CD4-positive, CD25-positive, alpha-beta regulatory T cell (primary cell): Measurements from ENCODE around the gene TPO. TPM values are rescaled to one million over a fixed set of nuclear protein-coding genes. Genes with fewer than 3 reads are reported as not detected.

ENCODE experiments used
- ATAC-seq, 2 donors: fragments of 150-1000 bp; cut with Tn5 transposase; one replicate each; pipeline ENCODE4 v1.10.0; 2021; ENCODE audit warnings: low read depth in 2 of 2, moderate number of reproducible peaks in 2 of 2, moderate library complexity in 1 of 2
- DNase-seq, 3 donors: peaks; one replicate each; pipeline versions ENCODE4 v3.0.0 to v3.0.0-alpha.2; 2012 to 2022; ENCODE audit warnings: mixed read lengths in 1 of 3
- H3K27ac ChIP-seq: one replicate; pipeline ENCODE4 v1.7.0; 2013; ENCODE audit warnings: mild to moderate bottlenecking, low read length; ENCODE audit not compliant: insufficient read depth, poor library complexity, severe bottlenecking
- H3K27me3 ChIP-seq: one replicate; pipeline ENCODE4 v1.7.0; 2013; ENCODE audit warnings: low read length; ENCODE audit not compliant: control insufficient read depth, insufficient read depth
- H3K36me3 ChIP-seq: one replicate; pipeline ENCODE4 v1.7.0; 2013; ENCODE audit warnings: mild to moderate bottlenecking, low read length, moderate library complexity; ENCODE audit not compliant: control insufficient read depth, insufficient read depth
- H3K4me1 ChIP-seq: 2 replicates; pipeline ENCODE4 v1.7.0; 2013; ENCODE audit warnings: mild to moderate bottlenecking, low read length; ENCODE audit not compliant: insufficient read depth, control insufficient read depth, poor library complexity, severe bottlenecking
- H3K4me3 ChIP-seq: one replicate; pipeline ENCODE4 v1.7.0; 2013; ENCODE audit warnings: low read depth, mild to moderate bottlenecking, low read length, moderate library complexity
- H3K9me3 ChIP-seq, 2 experiments: 1 replicate in 1 of 2; 2 replicates in 1 of 2; pipeline ENCODE4 v1.7.0; 2013; ENCODE audit warnings: low read length in 2 of 2, mild to moderate bottlenecking in 1 of 2, moderate library complexity in 1 of 2; ENCODE audit not compliant: control insufficient read depth in 2 of 2
- H3K27ac Mint-ChIP-seq, 3 donors: one replicate each; pipeline ENCODE4 v1.8.0; 2020 to 2022; ENCODE audit warnings: mild to moderate bottlenecking in 3 of 3, mixed read lengths in 3 of 3, moderate library complexity in 2 of 3
- H3K27me3 Mint-ChIP-seq: one replicate; pipeline ENCODE4 v1.8.0; 2022; ENCODE audit warnings: mild to moderate bottlenecking, mixed read lengths
- H3K36me3 Mint-ChIP-seq: one replicate; pipeline ENCODE4 v1.8.0; 2020; ENCODE audit warnings: mixed read lengths
- H3K4me1 Mint-ChIP-seq, 4 donors: one replicate each; pipeline ENCODE4 v1.8.0; 2020 to 2022; ENCODE audit warnings: mixed read lengths in 4 of 4, mild to moderate bottlenecking in 1 of 4
- H3K4me3 Mint-ChIP-seq, 4 donors: one replicate each; pipeline ENCODE4 v1.8.0; 2020 to 2022; ENCODE audit warnings: mild to moderate bottlenecking in 4 of 4, mixed read lengths in 4 of 4, moderate library complexity in 3 of 4
- H3K9me3 Mint-ChIP-seq, 7 donors: one replicate each; pipeline ENCODE4 v1.8.0; 2020 to 2022; ENCODE audit warnings: mixed read lengths in 7 of 7, mild to moderate bottlenecking in 3 of 7, moderate library complexity in 2 of 7
- polyA plus RNA-seq, 4 donors: library from polyadenylated mRNA; unstranded; fragments of 300-500 nt; fragmentation: Illumina TruSeq; gene quantifications; one replicate each; pipeline ENCODE4 v1.2.3, GENCODE V29; 2021
- total RNA-seq: library from RNA; stranded (reverse); gene quantifications from one replicate; pipeline ENCODE4 v1.2.3, GENCODE V29; 2022

TPO gene
- total and polyA plus RNA-seq, 5 donors from 2014 or later = 0.27 to 1.5 (median 0.57) TPM

DNA sequence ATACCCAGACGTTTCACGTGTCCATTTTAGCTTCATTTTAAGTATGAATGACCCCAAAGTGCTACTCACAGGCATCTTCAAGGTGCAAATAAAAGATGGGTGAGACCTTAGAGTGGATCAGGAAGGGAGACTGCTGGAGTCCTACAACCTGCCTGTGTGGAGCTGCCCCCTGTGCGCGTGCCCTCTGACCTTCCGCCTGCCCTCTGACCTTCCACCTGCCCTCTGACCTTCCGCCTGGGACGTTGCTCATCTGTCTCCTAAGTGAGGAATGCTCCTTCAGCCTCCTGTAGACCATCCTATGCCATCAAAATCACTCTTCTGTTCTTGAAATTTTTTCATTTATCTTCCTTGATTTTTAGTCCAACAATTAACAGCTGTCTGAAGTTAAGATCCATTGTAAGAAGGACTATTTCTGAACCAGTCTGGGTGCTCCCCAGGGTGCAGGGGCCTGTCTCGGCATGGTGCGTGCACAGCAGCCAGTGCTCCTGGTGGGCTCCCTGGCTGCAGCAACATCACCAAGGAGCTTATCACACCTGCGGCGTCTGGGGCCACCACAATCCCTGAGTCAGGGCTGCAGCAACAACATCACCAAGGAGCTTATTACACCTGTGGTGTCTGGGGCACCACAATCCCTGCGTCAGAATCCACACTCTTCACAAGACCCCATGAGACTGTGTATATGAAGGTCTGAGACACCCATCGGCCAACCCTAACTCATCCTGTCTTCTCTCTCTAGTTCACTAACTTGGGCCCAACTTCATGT lies 86.0 kb downstream of the TPO start:
- Mint-ChIP-seq H3K4me1 (no peaks in the 10 kb centered on the region), H3K36me3 (no peaks in the 10 kb centered on the region), H3K4me3 (no peak overlapping the region), H3K27me3 (no peaks in the 10 kb centered on the region), H3K9me3 (peaks cover 0 to 2% (median 0%) of the 10 kb centered on the region in 7 donors), H3K27ac (peak overlapping the region in 1 of 3 donors; percentile 33)
- Histone ChIP-seq H3K9me3 (no peaks in the 10 kb centered on the region), H3K36me3 (no peaks in the 10 kb centered on the region), H3K4me1 (no peaks in the 10 kb centered on the region), H3K27me3 (no peaks in the 10 kb centered on the region), H3K27ac (no peak overlapping the region), H3K4me3 (no peak overlapping the region)
- ATAC-seq (no peak), DNase-seq (no peak)

- H3K9me3 ChIP-seq = no peaks in the 10 kb centered on the region
- H3K36me3 ChIP-seq = no peaks in the 10 kb centered on the region
- Mint-ChIP-seq H3K27me3 (no peaks in the 10 kb centered on the region), H3K4me1 (no peaks in the 10 kb centered on the region), H3K36me3 (no peaks in the 10 kb centered on the region), H3K9me3 (no peaks in the 10 kb centered on the region), H3K4me3 (no peak overlapping the region), H3K27ac (no peak overlapping the region)
- no peak overlapping the region for H3K27ac ChIP-seq
- no peak for DNase-seq
- no peak overlapping the region for H3K4me3 ChIP-seq
- ATAC-seq = no peak
- H3K4me1 ChIP-seq = no peaks in the 10 kb centered on the region
- H3K27me3 ChIP-seq = no peaks in the 10 kb centered on the region
These were observed 88.0 kb downstream of the TPO start for GRCh38 chr2:1501038-1501851.

DNA sequence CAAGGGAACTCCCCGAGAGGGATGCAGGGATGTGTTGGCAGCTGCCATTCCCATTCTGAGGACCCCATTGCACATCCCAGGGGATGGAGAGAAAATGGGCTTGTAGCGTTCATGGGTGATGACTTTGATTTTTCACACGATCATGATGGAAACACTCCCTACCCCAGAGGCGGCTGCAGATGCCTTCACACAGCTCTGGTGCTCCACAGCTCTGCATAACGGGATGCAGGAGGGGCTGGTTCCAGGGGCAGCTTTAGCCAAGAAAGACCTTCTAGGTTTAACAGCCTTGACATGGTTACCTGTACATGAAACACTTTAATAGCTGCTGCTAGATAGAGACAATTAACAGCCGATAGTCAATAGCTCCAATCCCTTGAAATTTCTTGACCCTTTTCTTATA lies 88.7 kb downstream of the TPO start:
- Mint-ChIP-seq H3K4me1 (no peaks in the 10 kb centered on the region), H3K27ac (no peak overlapping the region), H3K27me3 (no peaks in the 10 kb centered on the region), H3K4me3 (no peak overlapping the region), H3K9me3 (no peaks in the 10 kb centered on the region), H3K36me3 (no peaks in the 10 kb centered on the region)
- Histone ChIP-seq H3K27ac (no peak overlapping the region), H3K9me3 (no peaks in the 10 kb centered on the region), H3K36me3 (no peaks in the 10 kb centered on the region), H3K4me1 (no peaks in the 10 kb centered on the region), H3K4me3 (no peak overlapping the region), H3K27me3 (no peaks in the 10 kb centered on the region)
- ATAC-seq (no peak), DNase-seq (no peak)

- no peaks in the 10 kb centered on the region for H3K36me3 Mint-ChIP-seq
- no peaks in the 10 kb centered on the region for H3K4me1 Mint-ChIP-seq
- no peaks in the 10 kb centered on the region for H3K9me3 Mint-ChIP-seq
- no peak overlapping the region for H3K27ac ChIP-seq
- no peaks in the 10 kb centered on the region for H3K27me3 Mint-ChIP-seq
- no peak overlapping the region for H3K4me3 ChIP-seq
- no peaks in the 10 kb centered on the region for H3K4me1 ChIP-seq
- DNase-seq (no peak), ATAC-seq (no peak)
- H3K4me3 Mint-ChIP-seq = no peak overlapping the region
- H3K36me3 ChIP-seq = no peaks in the 10 kb centered on the region
- H3K9me3 ChIP-seq = no peaks in the 10 kb centered on the region
- no peaks in the 10 kb centered on the region for H3K27me3 ChIP-seq
- H3K27ac Mint-ChIP-seq = no peak overlapping the region
These were observed 89.6 kb downstream of the TPO start for GRCh38 chr2:1502891-1503304.

DNA sequence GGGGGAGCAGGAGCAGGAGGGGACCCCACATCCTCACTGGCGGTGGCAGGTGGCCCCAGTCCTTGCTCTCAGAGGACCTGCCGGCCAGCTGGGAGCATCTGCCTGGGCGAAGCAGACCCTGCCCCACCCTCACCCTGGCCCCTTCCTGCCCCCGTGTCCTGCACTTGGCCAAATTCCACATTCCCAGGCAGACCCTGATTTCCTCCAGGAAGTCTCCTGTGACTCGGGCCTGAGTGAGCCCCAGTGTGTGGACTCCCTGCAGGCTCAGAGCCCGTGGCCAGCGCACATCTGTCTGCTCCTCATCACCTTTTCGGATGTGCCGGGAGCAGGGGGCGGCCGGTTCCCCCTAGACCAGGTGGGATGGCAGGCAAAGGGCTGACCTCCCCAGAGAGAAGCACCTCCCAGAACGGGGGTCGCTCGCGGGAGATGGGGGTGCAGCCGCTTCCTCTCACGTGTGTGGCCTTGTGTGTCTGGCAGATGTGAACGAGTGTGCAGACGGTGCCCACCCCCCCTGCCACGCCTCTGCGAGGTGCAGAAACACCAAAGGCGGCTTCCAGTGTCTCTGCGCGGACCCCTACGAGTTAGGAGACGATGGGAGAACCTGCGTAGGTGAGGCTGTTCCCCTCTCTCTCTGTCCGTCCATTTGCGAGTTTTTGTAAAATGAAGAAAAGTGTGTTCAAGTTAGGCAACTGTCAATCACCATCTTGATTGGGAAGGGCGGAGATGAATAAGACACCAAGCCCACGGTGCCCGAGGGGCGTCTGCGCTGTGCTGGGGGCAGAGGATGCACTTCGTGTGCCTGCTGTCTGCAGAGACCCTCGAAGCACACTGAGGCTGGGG lies 90.4 kb downstream of the TPO start:
- Histone ChIP-seq H3K27ac (no peak overlapping the region), H3K4me1 (no peaks in the 10 kb centered on the region), H3K27me3 (no peaks in the 10 kb centered on the region), H3K4me3 (no peak overlapping the region), H3K9me3 (no peaks in the 10 kb centered on the region), H3K36me3 (no peaks in the 10 kb centered on the region)
- H3K36me3 Mint-ChIP-seq = no peaks in the 10 kb centered on the region
- no peak for ATAC-seq
- no peak overlapping the region for H3K27ac Mint-ChIP-seq
- H3K9me3 Mint-ChIP-seq = peaks cover 0 to 2% (median 0%) of the 10 kb centered on the region in 7 donors
- no peak for DNase-seq
- H3K4me3 Mint-ChIP-seq = no peak overlapping the region
- H3K4me1 Mint-ChIP-seq = peaks cover 0 to 1% (median 0%) of the 10 kb centered on the region in 4 donors
- no peaks in the 10 kb centered on the region for H3K27me3 Mint-ChIP-seq

GRCh38 chr2:1504311-1504750 lies 91.1 kb downstream of the TPO start:
- Histone ChIP-seq H3K27me3 (no peaks in the 10 kb centered on the region), H3K4me1 (no peaks in the 10 kb centered on the region), H3K4me3 (no peak overlapping the region), H3K27ac (no peak overlapping the region), H3K36me3 (no peaks in the 10 kb centered on the region), H3K9me3 (no peaks in the 10 kb centered on the region)
- no peak for DNase-seq
- Mint-ChIP-seq H3K9me3 (peaks cover 0 to 2% (median 0%) of the 10 kb centered on the region in 7 donors), H3K4me1 (peaks cover 0 to 8% (median 2%) of the 10 kb centered on the region in 4 donors), H3K36me3 (no peaks in the 10 kb centered on the region), H3K27ac (no peak overlapping the region), H3K27me3 (no peaks in the 10 kb centered on the region), H3K4me3 (no peak overlapping the region)
- no peak for ATAC-seq

DNA sequence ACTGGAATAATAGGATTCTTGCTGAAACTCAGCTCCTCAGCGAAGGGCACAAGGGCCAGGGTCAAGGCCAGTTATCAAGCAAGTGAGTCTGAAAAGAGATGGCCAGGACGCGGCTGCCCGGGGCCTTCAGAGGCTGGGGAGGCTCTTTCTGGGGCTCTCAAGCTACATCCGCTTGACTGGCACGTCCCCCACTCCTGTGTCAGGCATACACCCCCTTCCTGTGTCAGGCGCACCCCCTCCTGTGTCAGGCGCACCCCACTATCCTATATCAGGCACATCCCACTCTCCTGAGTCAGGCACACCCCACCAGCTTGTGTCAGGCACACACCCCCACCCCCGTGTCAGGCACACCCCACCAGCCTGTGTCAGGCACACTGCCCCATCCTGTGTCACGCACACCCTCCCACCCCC lies 91.8 kb downstream of the TPO start:
- H3K9me3 Mint-ChIP-seq = peaks cover 0 to 2% (median 0%) of the 10 kb centered on the region in 7 donors
- no peaks in the 10 kb centered on the region for H3K27me3 Mint-ChIP-seq
- H3K36me3 ChIP-seq = no peaks in the 10 kb centered on the region
- H3K4me1 Mint-ChIP-seq = peaks cover 0 to 15% (median 4%) of the 10 kb centered on the region in 4 donors
- H3K4me1 ChIP-seq = peaks cover 6% of the 10 kb centered on the region
- no peak overlapping the region for H3K4me3 ChIP-seq
- no peak overlapping the region for H3K27ac Mint-ChIP-seq
- H3K27ac ChIP-seq = no peak overlapping the region
- H3K9me3 ChIP-seq = no peaks in the 10 kb centered on the region
- H3K36me3 Mint-ChIP-seq = no peaks in the 10 kb centered on the region
- no peak overlapping the region for H3K4me3 Mint-ChIP-seq
- no peak for DNase-seq
- ATAC-seq = no peak
- no peaks in the 10 kb centered on the region for H3K27me3 ChIP-seq
